WI38 (cell line): ENCODE measurements around the gene SF3A2.
A peak's percentile ranks its signal among the peaks of the same experiment; 100 is the strongest.

Experiments
- H3K4me3 ChIP-seq: 2 replicates; pipeline ENCODE4 v1.5.1; 2011; ENCODE audit warnings: low read depth, mild to moderate bottlenecking, control low read depth, low read length
- TF ChIP-seq, protein P1 (sequence below): IDR thresholded peaks from 2 replicates; pipeline ENCODE4 v1.5.1; 2012; ENCODE audit warnings: low read depth, mild to moderate bottlenecking, control low read depth, low read length

Gene SF3A2

DNA sequence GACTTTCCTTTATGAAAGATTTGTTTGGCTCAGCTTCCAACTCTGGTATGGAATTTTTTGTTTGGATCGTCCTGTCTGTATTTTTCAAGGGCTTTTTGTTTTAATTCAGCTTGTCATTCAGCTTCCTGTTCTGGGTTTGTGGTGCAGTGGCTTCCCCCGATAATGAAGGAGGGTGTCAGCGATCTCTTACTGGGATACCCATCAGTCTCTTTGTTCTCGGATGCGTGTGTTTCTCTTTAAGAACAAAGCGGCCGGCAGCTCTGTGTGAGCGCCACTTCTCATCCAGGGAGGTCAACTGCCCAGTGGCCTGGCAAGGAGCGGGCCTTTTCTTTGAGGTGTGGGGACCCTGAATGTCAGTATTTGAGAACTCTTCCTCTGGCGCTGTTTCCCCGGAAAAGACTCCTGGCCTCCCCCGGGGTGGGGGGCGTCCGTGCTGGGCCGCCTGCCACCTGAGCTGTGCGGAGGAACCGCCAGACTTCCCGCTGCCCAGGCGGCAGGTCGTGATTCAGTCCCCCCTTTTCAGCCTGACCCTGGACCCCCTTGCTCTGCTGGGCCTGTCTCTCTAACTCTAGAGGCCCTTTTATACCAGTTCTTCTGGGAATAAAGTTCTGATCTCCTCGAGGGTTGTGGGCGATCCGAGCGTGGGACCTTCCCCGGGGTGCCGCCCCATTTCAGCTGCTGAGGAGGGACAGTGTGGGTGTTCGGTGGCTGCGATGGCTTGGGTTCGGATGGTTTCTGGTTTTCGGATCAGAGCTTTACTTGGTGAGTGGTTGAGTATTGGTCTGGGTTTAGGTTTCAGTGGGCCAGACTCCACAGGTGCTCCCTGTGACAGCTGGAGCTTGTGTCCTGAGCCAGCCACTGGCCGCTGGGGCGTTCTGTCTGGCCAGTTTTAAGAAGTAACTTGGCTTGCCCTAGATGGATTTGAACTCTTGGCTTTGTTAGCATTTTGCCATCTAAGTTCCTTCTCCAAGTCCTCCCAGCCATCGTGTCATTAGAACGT lies 3.4 kb downstream of the SF3A2 start:
- H3K4me3 ChIP-seq = peak overlapping the region; percentile 61
- TF ChIP-seq, protein P1, sequence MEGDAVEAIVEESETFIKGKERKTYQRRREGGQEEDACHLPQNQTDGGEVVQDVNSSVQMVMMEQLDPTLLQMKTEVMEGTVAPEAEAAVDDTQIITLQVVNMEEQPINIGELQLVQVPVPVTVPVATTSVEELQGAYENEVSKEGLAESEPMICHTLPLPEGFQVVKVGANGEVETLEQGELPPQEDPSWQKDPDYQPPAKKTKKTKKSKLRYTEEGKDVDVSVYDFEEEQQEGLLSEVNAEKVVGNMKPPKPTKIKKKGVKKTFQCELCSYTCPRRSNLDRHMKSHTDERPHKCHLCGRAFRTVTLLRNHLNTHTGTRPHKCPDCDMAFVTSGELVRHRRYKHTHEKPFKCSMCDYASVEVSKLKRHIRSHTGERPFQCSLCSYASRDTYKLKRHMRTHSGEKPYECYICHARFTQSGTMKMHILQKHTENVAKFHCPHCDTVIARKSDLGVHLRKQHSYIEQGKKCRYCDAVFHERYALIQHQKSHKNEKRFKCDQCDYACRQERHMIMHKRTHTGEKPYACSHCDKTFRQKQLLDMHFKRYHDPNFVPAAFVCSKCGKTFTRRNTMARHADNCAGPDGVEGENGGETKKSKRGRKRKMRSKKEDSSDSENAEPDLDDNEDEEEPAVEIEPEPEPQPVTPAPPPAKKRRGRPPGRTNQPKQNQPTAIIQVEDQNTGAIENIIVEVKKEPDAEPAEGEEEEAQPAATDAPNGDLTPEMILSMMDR = no peak

DNA sequence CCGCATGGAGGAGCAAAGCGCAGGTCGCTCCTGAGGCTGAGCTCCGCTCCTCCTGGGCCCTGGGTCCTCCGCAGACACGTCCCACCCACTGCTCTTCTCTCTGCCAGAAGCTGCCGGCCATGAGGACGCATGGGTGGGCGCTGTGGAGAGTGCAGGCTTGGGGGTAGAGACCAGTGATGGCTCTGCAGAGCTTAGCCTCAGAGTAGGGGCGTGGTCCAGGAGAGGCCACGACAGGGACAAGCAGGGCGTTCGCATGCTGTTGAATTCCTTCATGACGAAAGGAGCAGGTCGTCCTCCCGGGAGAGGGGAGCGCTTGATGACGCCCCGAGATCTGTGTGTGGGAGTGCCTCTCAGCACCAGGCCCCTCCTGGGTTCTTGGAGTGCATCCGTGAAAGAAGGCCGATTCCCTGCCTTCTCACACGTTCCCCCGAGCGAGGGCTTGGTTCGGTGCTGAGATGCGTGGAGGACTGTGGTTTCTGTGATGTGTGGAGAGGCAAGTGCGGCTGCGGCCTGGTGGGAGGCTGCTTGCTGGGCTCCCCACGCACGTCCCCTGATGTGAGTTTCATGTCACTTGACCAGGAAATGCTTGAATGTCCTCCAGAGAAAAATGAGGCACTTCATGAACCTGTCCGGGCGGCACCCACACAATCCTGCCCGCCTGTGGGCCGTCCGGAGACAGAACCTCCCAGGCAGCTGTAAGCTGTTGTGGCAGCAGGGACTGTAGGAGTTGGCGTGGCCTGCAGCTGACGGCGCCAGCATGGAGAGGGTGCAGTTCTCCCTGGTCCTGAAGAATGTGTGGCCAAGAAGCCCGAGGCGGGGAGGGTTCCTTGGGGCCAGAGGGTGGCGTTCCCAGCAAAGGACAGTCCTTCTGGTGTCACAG lies 4.5 kb downstream of the SF3A2 start:
- TF ChIP-seq, protein P1 = no peak
- H3K4me3 ChIP-seq = no peak overlapping the region

GRCh38 chr19:2242092-2242537 lies 5.5 kb downstream of the SF3A2 start:
- TF ChIP-seq, protein P1 = no peak
- no peak overlapping the region for H3K4me3 ChIP-seq

GRCh38 chr19:2242816-2243215 lies 6.2 kb downstream of the SF3A2 start:
- H3K4me3 ChIP-seq = no peak overlapping the region
- TF ChIP-seq, protein P1 = no peak

DNA sequence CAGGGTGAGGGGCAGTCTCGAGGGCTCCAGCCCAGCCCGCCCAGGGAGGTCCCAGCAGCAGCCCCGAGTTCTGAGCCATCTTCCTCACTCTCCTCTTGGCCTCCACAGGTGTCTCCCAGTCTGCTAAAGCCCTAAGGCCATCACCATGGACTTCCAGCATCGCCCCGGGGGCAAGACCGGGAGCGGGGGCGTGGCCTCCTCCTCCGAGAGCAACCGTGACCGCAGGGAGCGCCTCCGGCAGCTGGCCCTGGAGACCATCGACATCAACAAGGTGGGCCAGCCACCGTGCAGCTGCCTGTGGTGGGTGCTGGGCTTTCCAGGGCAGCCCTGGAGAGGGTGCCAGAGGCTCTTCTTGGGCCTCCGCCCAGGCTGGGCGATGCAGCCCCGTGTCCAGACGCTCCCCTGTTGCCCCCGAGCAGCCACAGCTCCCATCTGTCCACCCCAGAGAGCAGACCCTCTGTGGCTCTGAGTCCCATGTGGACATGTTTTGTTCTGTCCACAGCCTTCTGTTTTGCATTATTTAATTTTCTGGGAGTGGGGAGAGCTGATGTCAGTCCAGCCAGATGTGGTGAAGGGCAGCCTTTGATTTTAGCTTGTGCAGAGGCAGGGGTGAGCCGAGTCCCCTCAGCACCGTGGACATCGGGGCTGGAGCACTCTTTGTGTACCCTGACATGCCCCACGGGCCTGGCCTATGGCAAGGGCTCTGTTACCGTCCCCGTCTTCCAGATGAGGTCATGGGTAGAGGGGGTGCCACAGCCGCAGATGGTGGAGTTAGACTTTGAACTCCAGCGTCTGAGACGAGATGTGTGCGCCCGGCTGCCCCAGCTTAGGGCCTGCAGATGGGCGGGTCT lies 6.9 kb downstream of the SF3A2 start:
- TF ChIP-seq, protein P1 = no peak

GRCh38 chr19:2244125-2244411 lies 7.4 kb downstream of the SF3A2 start:
- no peak overlapping the region for H3K4me3 ChIP-seq
- TF ChIP-seq, protein P1 = no peak

More for the DNA sequence above, 6.9 kb downstream of the SF3A2 start:
- no peak overlapping the region for H3K4me3 ChIP-seq
